GM21786 (cell line): Measurements from ENCODE around the gene UBA5.

ENCODE experiments used
- ATAC-seq: cut with Tn5 transposase; IDR thresholded peaks from one replicate; pipeline ENCODE4 v1.9.1; 2021; ENCODE audit not compliant: unreplicated experiment

The UBA5 gene

GRCh38 chr3:132713977-132714727, 54.0 kb downstream of the UBA5 start:
- no peak for ATAC-seq

- no peak for ATAC-seq
Observed at GRCh38 chr3:132716372-132716771, 56.2 kb downstream of the UBA5 start.

- no peak for ATAC-seq
Observed at GRCh38 chr3:132720228-132720627, 60.1 kb downstream of the UBA5 start.

GRCh38 chr3:132721479-132722164, 61.5 kb downstream of the UBA5 start:
- peak; percentile 20 for ATAC-seq

GRCh38 chr3:132722165-132723023, 62.3 kb downstream of the UBA5 start, which contains the start of gene NPHP3:
Gene NPHP3 (minus strand): TSS chr3:132722409. CDS start chr3:132722355, 54 bp downstream.
- ATAC-seq: peak; percentile 82

GRCh38 chr3:132723024-132723950, 63.2 kb downstream of the UBA5 start:
- ATAC-seq: no peak

GRCh38 chr3:132726341-132726823, 66.3 kb downstream of the UBA5 start:
- ATAC-seq: no peak
